Neuronal stem cell (in vitro differentiated cells): ENCODE data around the gene EIPR1.
A peak's percentile ranks its signal among the peaks of the same experiment; 100 is the strongest.

ENCODE experiments used
- DNase-seq: peaks from one replicate; pipeline ENCODE4 v3.0.0-alpha.2; 2013; ENCODE audit warnings: low spot score
- H2AFZ ChIP-seq: one replicate; pipeline ENCODE4 v1.6.1; 2013; ENCODE audit warnings: mild to moderate bottlenecking, low read length, inconsistent platforms
- H2AK5ac ChIP-seq: 2 replicates; pipeline ENCODE4 v1.6.1; 2013; ENCODE audit warnings: low read depth, mild to moderate bottlenecking, inconsistent platforms, low read length, moderate library complexity, mixed read lengths
- H2BK120ac ChIP-seq: 2 replicates; pipeline ENCODE4 v1.6.1; 2013; ENCODE audit warnings: low read depth, mild to moderate bottlenecking, inconsistent platforms, low read length, moderate library complexity, mixed read lengths
- H2BK12ac ChIP-seq: one replicate; pipeline ENCODE4 v1.6.1; 2013; ENCODE audit warnings: low read length, inconsistent platforms
- H2BK15ac ChIP-seq: 2 replicates; pipeline ENCODE4 v1.6.1; 2013; ENCODE audit warnings: mild to moderate bottlenecking, low read length, inconsistent platforms, mixed read lengths
- H2BK5ac ChIP-seq: one replicate; pipeline ENCODE4 v1.6.1; 2013; ENCODE audit warnings: inconsistent platforms, mild to moderate bottlenecking, low read length, moderate library complexity
- H3K14ac ChIP-seq: one replicate; pipeline ENCODE4 v1.6.1; 2013; ENCODE audit warnings: low read length, inconsistent platforms
- H3K18ac ChIP-seq: 2 replicates; pipeline ENCODE4 v1.6.1; 2013; ENCODE audit warnings: low read length, inconsistent platforms
- H3K23ac ChIP-seq: 2 replicates; pipeline ENCODE4 v1.6.1; 2013; ENCODE audit warnings: low read depth, mild to moderate bottlenecking, mixed read lengths, low read length, inconsistent platforms; ENCODE audit not compliant: poor library complexity
- H3K27ac ChIP-seq: replicated peaks from 3 replicates; pipeline ENCODE4 v1.5.1; 2013; ENCODE audit warnings: low read length, inconsistent platforms
- H3K27me3 ChIP-seq, 3 experiments: 2 replicates each; pipeline ENCODE4 v1.6.1; 2013; ENCODE audit warnings: low read length in 3 of 3, mild to moderate bottlenecking in 2 of 3, inconsistent platforms in 1 of 3, low read depth in 1 of 3, mixed read lengths in 1 of 3, moderate library complexity in 1 of 3; ENCODE audit not compliant: control insufficient read depth in 3 of 3, insufficient read depth in 3 of 3
- H3K36me3 ChIP-seq, 2 donors: replicated peaks in 1 of 2; 2 replicates each; pipeline ENCODE4 v1.6.1; 2013; ENCODE audit warnings: low read length in 2 of 2; ENCODE audit not compliant: control insufficient read depth in 2 of 2, insufficient read depth in 2 of 2
- H3K4ac ChIP-seq: 2 replicates; pipeline ENCODE4 v1.6.1; 2013; ENCODE audit warnings: inconsistent platforms, mild to moderate bottlenecking, low read length, moderate library complexity
- H3K4me1 ChIP-seq, 2 donors: 1 replicate in 1 of 2; 2 replicates in 1 of 2; pipeline ENCODE4 v1.6.1; 2013; ENCODE audit warnings: low read length in 2 of 2, low read depth in 1 of 2; ENCODE audit not compliant: control insufficient read depth in 2 of 2, insufficient read depth in 1 of 2
- H3K4me2 ChIP-seq: one replicate; pipeline ENCODE4 v1.6.1; 2013; ENCODE audit warnings: mild to moderate bottlenecking, low read length, inconsistent platforms; ENCODE audit not compliant: insufficient read depth, poor library complexity, severe bottlenecking
- H3K4me3 ChIP-seq, 2 donors: 2 replicates each; pipeline ENCODE4 v1.5.1; 2013; ENCODE audit warnings: low read length in 2 of 2, mild to moderate bottlenecking in 2 of 2, inconsistent platforms in 1 of 2, moderate library complexity in 1 of 2
- H3K79me1 ChIP-seq: one replicate; pipeline ENCODE4 v1.6.1; 2013; ENCODE audit warnings: low read depth, mild to moderate bottlenecking, inconsistent platforms, low read length, moderate library complexity
- H3K9ac ChIP-seq: one replicate; pipeline ENCODE4 v1.6.1; 2013; ENCODE audit warnings: mild to moderate bottlenecking, low read depth, low read length, inconsistent platforms; ENCODE audit not compliant: poor library complexity
- H3K9me3 ChIP-seq, 2 donors: replicated peaks in 1 of 2; 2 replicates each; pipeline versions ENCODE3 to v1.6.1; 2013; ENCODE audit warnings: low read length in 2 of 2, mild to moderate bottlenecking in 2 of 2, inconsistent platforms in 1 of 2, low read depth in 1 of 2, mixed read lengths in 1 of 2, moderate library complexity in 1 of 2; ENCODE audit not compliant: control insufficient read depth in 2 of 2, insufficient read depth in 1 of 2
- H4K8ac ChIP-seq: one replicate; pipeline ENCODE4 v1.6.1; 2013; ENCODE audit warnings: low read depth, mild to moderate bottlenecking, inconsistent platforms, low read length, moderate library complexity
- H4K91ac ChIP-seq: one replicate; pipeline ENCODE4 v1.6.1; 2013; ENCODE audit warnings: low read length, low read depth, mild to moderate bottlenecking, inconsistent platforms; ENCODE audit not compliant: poor library complexity
- WGBS, 2 donors: extraction: QIAGEN DNeasy Blood & Tissue Kit; methylation state at CpG; one replicate each; pipeline ENCODE4 v1.1.7; 2013; ENCODE audit warnings: missing lambda C conversion rate in 2 of 2, mixed read lengths in 1 of 2; ENCODE audit not compliant: insufficient read length in 2 of 2, insufficient replicate concordance in 1 of 2; ENCODE audit errors: extremely low coverage in 2 of 2; 5-methylcytosine and 5-hydroxymethylcytosine counted together

EIPR1 gene

DNA sequence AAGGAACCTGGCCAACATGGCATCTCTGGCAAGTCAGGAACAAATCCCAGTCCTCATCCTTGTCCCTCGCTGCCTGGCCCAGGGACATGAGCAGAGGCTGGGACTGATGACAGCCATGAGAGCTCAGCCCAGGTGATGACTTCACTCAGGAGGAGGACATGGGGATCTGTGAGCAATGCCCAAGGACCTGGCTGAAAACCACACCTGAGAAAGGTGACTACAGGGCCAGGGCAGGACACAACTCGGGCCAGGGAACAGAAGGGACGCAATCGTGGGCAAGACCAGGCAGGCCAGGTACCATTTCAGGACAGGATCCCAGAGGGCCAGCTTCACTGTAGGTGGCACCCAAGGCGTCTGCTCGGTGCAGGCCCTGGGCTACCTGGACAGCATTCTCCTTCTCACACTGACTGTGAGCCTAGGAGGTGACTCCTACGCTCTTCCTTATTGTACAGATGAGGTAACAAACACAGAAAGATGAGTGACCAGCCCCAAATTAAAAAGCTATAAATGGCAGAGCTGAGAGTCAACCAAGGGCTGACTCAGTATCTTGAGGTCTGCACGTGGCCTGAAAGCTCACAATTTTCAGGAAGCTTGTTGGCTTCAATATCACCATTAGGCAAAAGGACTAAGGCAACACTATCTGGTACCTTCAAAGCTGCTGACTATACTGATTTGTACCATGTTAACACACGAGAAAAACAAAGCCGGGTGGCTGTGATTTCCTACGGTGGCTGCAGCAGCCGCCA is 141.1 kb downstream of the EIPR1 start:
- peak overlapping the region; percentile 9 for H3K9ac ChIP-seq
- H3K79me1 ChIP-seq: peaks cover 5% of the 10 kb centered on the region
- no peak overlapping the region for H3K4ac ChIP-seq
- H3K27me3 ChIP-seq: no peaks in the 10 kb centered on the region
- H3K23ac ChIP-seq: peak overlapping the region; percentile 34
- H2BK15ac ChIP-seq: no peak overlapping the region
- H3K36me3 ChIP-seq: peaks cover 4 to 5% of the 10 kb centered on the region in 2 donors
- no peak for DNase-seq
- no peaks in the 10 kb centered on the region for H3K4me1 ChIP-seq
- no peaks in the 10 kb centered on the region for H3K9me3 ChIP-seq
- no peak overlapping the region for H3K4me2 ChIP-seq
- no peak overlapping the region for H2BK120ac ChIP-seq
- H2AK5ac ChIP-seq: peak overlapping the region; percentile 40
- peak overlapping the region; percentile 29 for H4K8ac ChIP-seq
- no peak overlapping the region for H4K91ac ChIP-seq
- H2BK5ac ChIP-seq: no peak overlapping the region
- no CpG with 5 or more reads among the region's 12 CpGs for WGBS, 2 donors
- H2BK12ac ChIP-seq: no peak overlapping the region
- H3K27ac ChIP-seq: no peak overlapping the region
- no peak overlapping the region for H2AFZ ChIP-seq
- H3K14ac ChIP-seq: no peak overlapping the region
- H3K18ac ChIP-seq: peak overlapping the region; percentile 15
- H3K4me3 ChIP-seq: peak overlapping the region in 1 of 2 donors; percentile 51

- Histone ChIP-seq H2AFZ (no peak overlapping the region), H4K91ac (no peak overlapping the region), H3K18ac (no peak overlapping the region), H3K4me2 (no peak overlapping the region), H2BK15ac (no peak overlapping the region), H2BK12ac (no peak overlapping the region), H3K27ac (no peak overlapping the region), H2BK120ac (no peak overlapping the region), H3K27me3 (no peaks in the 10 kb centered on the region), H3K9ac (no peak overlapping the region), H4K8ac (no peak overlapping the region), H3K79me1 (peaks cover 5% of the 10 kb centered on the region), H2BK5ac (no peak overlapping the region), H3K4ac (no peak overlapping the region), H3K4me3 (no peak overlapping the region), H3K23ac (no peak overlapping the region), H3K36me3 (peaks cover 4 to 5% of the 10 kb centered on the region in 2 donors), H3K4me1 (no peaks in the 10 kb centered on the region), H2AK5ac (no peak overlapping the region), H3K14ac (no peak overlapping the region), H3K9me3 (peaks cover 3 to 13% of the 10 kb centered on the region in 2 donors)
- no CpG with 5 or more reads among the region's 2 CpGs for WGBS, 2 donors
- DNase-seq: no peak
These were observed 143.7 kb downstream of the EIPR1 start for GRCh38 chr2:3233877-3234276.

- Histone ChIP-seq H2AFZ (no peak overlapping the region), H3K9me3 (peaks cover 3 to 13% of the 10 kb centered on the region in 2 donors), H3K4me3 (no peak overlapping the region), H2BK5ac (no peak overlapping the region), H3K4me1 (no peaks in the 10 kb centered on the region), H2BK120ac (no peak overlapping the region), H3K9ac (no peak overlapping the region), H3K27ac (no peak overlapping the region), H3K23ac (no peak overlapping the region), H3K14ac (no peak overlapping the region), H2BK15ac (no peak overlapping the region), H3K36me3 (peaks cover 4 to 5% of the 10 kb centered on the region in 2 donors), H3K27me3 (no peaks in the 10 kb centered on the region), H3K18ac (no peak overlapping the region), H2AK5ac (no peak overlapping the region), H4K91ac (no peak overlapping the region), H3K4ac (no peak overlapping the region), H3K79me1 (peaks cover 1% of the 10 kb centered on the region), H3K4me2 (no peak overlapping the region), H2BK12ac (no peak overlapping the region), H4K8ac (no peak overlapping the region)
- no CpG with 5 or more reads among the region's 3 CpGs for WGBS, 2 donors
- DNase-seq: no peak
These were observed 148.4 kb downstream of the EIPR1 start for GRCh38 chr2:3229221-3229620.

- Histone ChIP-seq H2BK12ac (no peak overlapping the region), H3K4me1 (no peaks in the 10 kb centered on the region), H3K9me3 (peaks cover 8 to 15% of the 10 kb centered on the region in 2 donors), H3K4ac (no peak overlapping the region), H4K8ac (no peak overlapping the region), H2BK15ac (no peak overlapping the region), H2AK5ac (no peak overlapping the region), H2AFZ (no peak overlapping the region), H3K27ac (no peak overlapping the region), H3K23ac (no peak overlapping the region), H3K27me3 (no peaks in the 10 kb centered on the region), H2BK120ac (no peak overlapping the region), H3K4me3 (no peak overlapping the region), H3K4me2 (no peak overlapping the region), H3K79me1 (peaks cover under 1% of the 10 kb centered on the region), H3K9ac (no peak overlapping the region), H4K91ac (no peak overlapping the region), H3K36me3 (no peaks in the 10 kb centered on the region), H3K14ac (no peak overlapping the region), H3K18ac (no peak overlapping the region), H2BK5ac (no peak overlapping the region)
- no peak for DNase-seq
- no CpG with 5 or more reads among the region's 9 CpGs for WGBS, 2 donors
These were observed 152.9 kb downstream of the EIPR1 start for GRCh38 chr2:3224681-3225080.
